Neural cell (in vitro differentiated cells): ENCODE measurements around the gene FRMD1. TPM values are rescaled to one million over a fixed set of nuclear protein-coding genes. Genes with fewer than 3 reads are reported as not detected.

Experiments
- H2AFZ ChIP-seq: fragments of 200-600, 300-800 bp; sonication (generic), shearing (Covaris generic); 2 replicates; pipeline ENCODE4 v1.6.0; 2014; ENCODE audit warnings: low read depth, mild to moderate bottlenecking, antibody characterized with exemption, low read length, moderate library complexity
- H3F3A ChIP-seq: fragments of 200-600 bp; shearing (Covaris generic); 2 replicates; pipeline ENCODE4 v1.6.1; 2016; ENCODE audit warnings: mild to moderate bottlenecking, moderate library complexity, mixed read lengths, antibody characterized with exemption, low read length; ENCODE audit not compliant: insufficient read depth, poor library complexity, severe bottlenecking
- H3K27ac ChIP-seq: fragments of 200-600, 300-800 bp; sonication (generic), shearing (Covaris generic); 2 replicates; pipeline ENCODE4 v1.5.1; 2014; ENCODE audit warnings: mild to moderate bottlenecking, low read length, moderate library complexity
- H3K27me3 ChIP-seq: fragments of 300-800, 200-600 bp; sonication (generic), shearing (Covaris generic); 2 replicates; pipeline ENCODE4 v1.6.0; 2014; ENCODE audit warnings: mild to moderate bottlenecking, low read depth, low read length, moderate library complexity; ENCODE audit not compliant: insufficient read depth
- H3K36me3 ChIP-seq: fragments of 300-800, 200-600 bp; sonication (generic), shearing (Covaris generic); 2 replicates; pipeline ENCODE4 v1.5.1; 2014; ENCODE audit warnings: mild to moderate bottlenecking, antibody characterized with exemption, low read length, moderate library complexity; ENCODE audit not compliant: insufficient read depth
- H3K4me2 ChIP-seq: fragments of 300-800, 200-600 bp; sonication (generic), shearing (Covaris generic); 2 replicates; pipeline ENCODE4 v1.6.0; 2014; ENCODE audit warnings: mild to moderate bottlenecking, low read length
- H3K4me3 ChIP-seq: fragments of 300-800, 200-600 bp; sonication (generic), shearing (Covaris generic); 2 replicates; pipeline ENCODE4 v1.5.1; 2014; ENCODE audit warnings: mild to moderate bottlenecking, low read length, moderate library complexity
- H3K79me2 ChIP-seq: fragments of 200-600 bp; shearing (Covaris generic); replicated peaks from 2 replicates; pipeline ENCODE4 v1.6.0; 2014; ENCODE audit warnings: mild to moderate bottlenecking, low read length, moderate library complexity; ENCODE audit not compliant: insufficient read depth
- H3K9ac ChIP-seq: fragments of 300-800, 200-600 bp; sonication (generic), shearing (Covaris generic); 2 replicates; pipeline ENCODE4 v1.6.1; 2016; ENCODE audit warnings: mild to moderate bottlenecking, low read length, mixed read lengths
- H3K9me2 ChIP-seq: fragments of 200-600 bp; shearing (Covaris generic); 2 replicates; pipeline ENCODE4 v1.6.1; 2016; ENCODE audit warnings: mild to moderate bottlenecking, low read length, mixed read lengths; ENCODE audit not compliant: insufficient read depth
- H3K9me3 ChIP-seq: fragments of 200-600, 300-800 bp; sonication (generic), shearing (Covaris generic); 2 replicates; pipeline ENCODE4 v1.6.1; 2016; ENCODE audit warnings: mild to moderate bottlenecking, mixed run types, low read length, moderate library complexity, mixed read lengths
- H4K20me1 ChIP-seq: fragments of 200-600 bp; shearing (Covaris generic); 2 replicates; pipeline ENCODE4 v1.6.1; 2016; ENCODE audit warnings: mild to moderate bottlenecking, mixed run types; ENCODE audit not compliant: insufficient read depth
- EP300 ChIP-seq: fragments of 450-650 bp; conservative IDR thresholded peaks from 2 replicates; pipeline ENCODE4 v1.6.1; 2014; ENCODE audit warnings: antibody characterized with exemption, mild to moderate bottlenecking, moderate library complexity; ENCODE audit not compliant: poor library complexity, severe bottlenecking
- EZH2 ChIP-seq: fragments of 200-600, 300-800 bp; shearing (Covaris generic), sonication (generic); IDR thresholded peaks from 2 replicates; pipeline ENCODE4 v1.6.1; 2014; ENCODE audit warnings: antibody characterized with exemption, low read length, borderline replicate concordance, mild to moderate bottlenecking; ENCODE audit not compliant: insufficient read depth, poor library complexity, severe bottlenecking
- MXI1 ChIP-seq: fragments of 450-650 bp; conservative IDR thresholded peaks from 2 replicates; pipeline ENCODE4 v1.6.1; 2014; ENCODE audit warnings: antibody characterized with exemption, mild to moderate bottlenecking; ENCODE audit not compliant: poor library complexity, severe bottlenecking
- POLR2AphosphoS5 ChIP-seq: IDR thresholded peaks from 2 replicates; pipeline ENCODE4 v1.6.1; 2012
- RAD21 ChIP-seq: fragments of 450-650 bp; conservative IDR thresholded peaks from 2 replicates; pipeline ENCODE4 v1.6.1; 2014; ENCODE audit warnings: antibody characterized with exemption, mild to moderate bottlenecking, moderate library complexity
- SMC3 ChIP-seq: fragments of 450-650 bp; conservative IDR thresholded peaks from 2 replicates; pipeline ENCODE4 v1.6.1; 2014; ENCODE audit warnings: antibody characterized with exemption, mild to moderate bottlenecking, moderate library complexity; ENCODE audit not compliant: poor library complexity
- TAF1 ChIP-seq: IDR thresholded peaks from 2 replicates; pipeline ENCODE4 v1.6.1; 2012; ENCODE audit warnings: low read depth
- polyA plus RNA-seq: library from polyadenylated mRNA; depleted of rRNA; stranded (reverse); fragments of >200 nt; gene quantifications from 2 replicates; pipeline ENCODE4 v1.2.3, GENCODE V29; 2014
- TF ChIP-seq, protein P1 (sequence below): fragments of 450-650 bp; IDR thresholded peaks from 2 replicates; pipeline ENCODE4 v1.5.1; 2014; ENCODE audit warnings: antibody characterized with exemption, mild to moderate bottlenecking, moderate library complexity; ENCODE audit not compliant: poor library complexity, severe bottlenecking
- TF ChIP-seq, protein P2 (sequence below): IDR thresholded peaks from 2 replicates; pipeline ENCODE4 v1.6.1; 2012; ENCODE audit warnings: borderline replicate concordance

FRMD1 gene
- polyA plus RNA-seq, 1 donor from 2014 or later, result not detected

DNA sequence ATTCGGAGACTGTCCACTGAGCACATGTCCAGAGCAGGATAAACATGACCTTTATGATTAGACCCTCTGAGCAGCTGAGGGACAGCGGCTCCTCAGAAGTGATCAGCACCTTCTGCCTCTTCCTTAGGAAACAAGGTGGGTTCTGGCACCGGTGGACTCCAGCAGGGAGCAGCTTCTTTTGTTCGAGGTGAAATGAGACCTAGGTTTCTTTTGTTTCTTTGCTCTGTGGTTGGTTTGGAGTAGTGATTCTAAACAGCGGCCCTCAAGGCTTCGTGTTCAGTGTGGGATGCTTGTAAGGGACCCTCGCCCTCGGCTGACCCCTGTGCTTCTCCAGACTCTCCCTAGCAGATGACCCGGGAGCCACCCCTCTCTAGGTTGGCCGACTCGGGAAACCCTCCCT, 14.6 kb upstream of the FRMD1 start:
- Histone ChIP-seq H3K79me2 (no peaks in the 10 kb centered on the region), H3K4me2 (no peak overlapping the region), H3K4me3 (no peak overlapping the region), H3K9ac (no peak overlapping the region), H3K27ac (no peak overlapping the region), H3K9me2 (no peaks in the 10 kb centered on the region), H2AFZ (no peak overlapping the region), H3K27me3 (no peaks in the 10 kb centered on the region), H4K20me1 (no peaks in the 10 kb centered on the region), H3K9me3 (no peaks in the 10 kb centered on the region), H3K36me3 (no peaks in the 10 kb centered on the region), H3F3A (no peaks in the 10 kb centered on the region)
- TF ChIP-seq, protein P1, sequence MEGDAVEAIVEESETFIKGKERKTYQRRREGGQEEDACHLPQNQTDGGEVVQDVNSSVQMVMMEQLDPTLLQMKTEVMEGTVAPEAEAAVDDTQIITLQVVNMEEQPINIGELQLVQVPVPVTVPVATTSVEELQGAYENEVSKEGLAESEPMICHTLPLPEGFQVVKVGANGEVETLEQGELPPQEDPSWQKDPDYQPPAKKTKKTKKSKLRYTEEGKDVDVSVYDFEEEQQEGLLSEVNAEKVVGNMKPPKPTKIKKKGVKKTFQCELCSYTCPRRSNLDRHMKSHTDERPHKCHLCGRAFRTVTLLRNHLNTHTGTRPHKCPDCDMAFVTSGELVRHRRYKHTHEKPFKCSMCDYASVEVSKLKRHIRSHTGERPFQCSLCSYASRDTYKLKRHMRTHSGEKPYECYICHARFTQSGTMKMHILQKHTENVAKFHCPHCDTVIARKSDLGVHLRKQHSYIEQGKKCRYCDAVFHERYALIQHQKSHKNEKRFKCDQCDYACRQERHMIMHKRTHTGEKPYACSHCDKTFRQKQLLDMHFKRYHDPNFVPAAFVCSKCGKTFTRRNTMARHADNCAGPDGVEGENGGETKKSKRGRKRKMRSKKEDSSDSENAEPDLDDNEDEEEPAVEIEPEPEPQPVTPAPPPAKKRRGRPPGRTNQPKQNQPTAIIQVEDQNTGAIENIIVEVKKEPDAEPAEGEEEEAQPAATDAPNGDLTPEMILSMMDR, result no peak
- TF ChIP-seq EZH2, result no peak
- no peak for TF ChIP-seq POLR2AphosphoS5
- TF ChIP-seq, protein P2, sequence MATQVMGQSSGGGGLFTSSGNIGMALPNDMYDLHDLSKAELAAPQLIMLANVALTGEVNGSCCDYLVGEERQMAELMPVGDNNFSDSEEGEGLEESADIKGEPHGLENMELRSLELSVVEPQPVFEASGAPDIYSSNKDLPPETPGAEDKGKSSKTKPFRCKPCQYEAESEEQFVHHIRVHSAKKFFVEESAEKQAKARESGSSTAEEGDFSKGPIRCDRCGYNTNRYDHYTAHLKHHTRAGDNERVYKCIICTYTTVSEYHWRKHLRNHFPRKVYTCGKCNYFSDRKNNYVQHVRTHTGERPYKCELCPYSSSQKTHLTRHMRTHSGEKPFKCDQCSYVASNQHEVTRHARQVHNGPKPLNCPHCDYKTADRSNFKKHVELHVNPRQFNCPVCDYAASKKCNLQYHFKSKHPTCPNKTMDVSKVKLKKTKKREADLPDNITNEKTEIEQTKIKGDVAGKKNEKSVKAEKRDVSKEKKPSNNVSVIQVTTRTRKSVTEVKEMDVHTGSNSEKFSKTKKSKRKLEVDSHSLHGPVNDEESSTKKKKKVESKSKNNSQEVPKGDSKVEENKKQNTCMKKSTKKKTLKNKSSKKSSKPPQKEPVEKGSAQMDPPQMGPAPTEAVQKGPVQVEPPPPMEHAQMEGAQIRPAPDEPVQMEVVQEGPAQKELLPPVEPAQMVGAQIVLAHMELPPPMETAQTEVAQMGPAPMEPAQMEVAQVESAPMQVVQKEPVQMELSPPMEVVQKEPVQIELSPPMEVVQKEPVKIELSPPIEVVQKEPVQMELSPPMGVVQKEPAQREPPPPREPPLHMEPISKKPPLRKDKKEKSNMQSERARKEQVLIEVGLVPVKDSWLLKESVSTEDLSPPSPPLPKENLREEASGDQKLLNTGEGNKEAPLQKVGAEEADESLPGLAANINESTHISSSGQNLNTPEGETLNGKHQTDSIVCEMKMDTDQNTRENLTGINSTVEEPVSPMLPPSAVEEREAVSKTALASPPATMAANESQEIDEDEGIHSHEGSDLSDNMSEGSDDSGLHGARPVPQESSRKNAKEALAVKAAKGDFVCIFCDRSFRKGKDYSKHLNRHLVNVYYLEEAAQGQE, result no peak
- no peak for TF ChIP-seq SMC3
- no peak for TF ChIP-seq MXI1
- no peak for TF ChIP-seq EP300
- TF ChIP-seq TAF1, result no peak
- no peak for TF ChIP-seq RAD21

DNA sequence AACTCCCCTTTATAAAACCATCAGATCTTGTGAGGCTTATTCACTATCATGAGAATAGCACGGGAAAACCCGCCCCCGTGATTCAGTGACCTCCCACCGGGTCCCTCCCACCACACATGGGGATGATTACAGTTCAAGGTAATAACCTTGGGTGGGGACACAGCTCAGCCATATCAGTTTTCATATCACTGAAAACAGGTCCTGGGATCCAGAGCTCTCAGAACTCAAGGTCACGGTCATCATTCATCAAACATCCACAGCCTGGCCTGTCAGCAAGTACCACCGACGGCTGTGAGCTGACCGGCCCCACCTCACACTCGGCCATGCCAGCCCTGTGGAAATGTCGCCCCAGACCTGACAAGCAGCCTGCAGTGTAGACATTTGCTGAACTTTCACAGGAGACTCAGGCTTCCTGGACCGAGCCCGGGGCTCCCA, 14.1 kb upstream of the FRMD1 start:
- no peak overlapping the region for H3K27ac ChIP-seq

More for the DNA sequence above, 14.1 kb upstream of the FRMD1 start:
- Histone ChIP-seq H3K9me2 (no peaks in the 10 kb centered on the region), H3K27me3 (no peaks in the 10 kb centered on the region), H3K9me3 (no peaks in the 10 kb centered on the region), H3K36me3 (no peaks in the 10 kb centered on the region), H3F3A (no peaks in the 10 kb centered on the region), H3K4me3 (no peak overlapping the region), H4K20me1 (no peaks in the 10 kb centered on the region), H2AFZ (no peak overlapping the region), H3K79me2 (no peaks in the 10 kb centered on the region), H3K4me2 (no peak overlapping the region), H3K9ac (no peak overlapping the region)
- TF ChIP-seq RAD21, result no peak
- no peak for TF ChIP-seq SMC3
- no peak for TF ChIP-seq MXI1
- TF ChIP-seq, protein P1, result no peak
- TF ChIP-seq EP300, result no peak
- no peak for TF ChIP-seq TAF1
- no peak for TF ChIP-seq POLR2AphosphoS5
